HG03442 (cell line): Measurements from ENCODE around the gene TMEM167B.
"Not testable (repeated sequence)": the region's sequence is repeated elsewhere in the genome, so short reads cannot be mapped to it uniquely, and the experiment has no call there.

ENCODE experiments used
- ATAC-seq: cut with Tn5 transposase; IDR thresholded peaks from one replicate; pipeline ENCODE4 v1.9.1; 2021; ENCODE audit warnings: mild to moderate bottlenecking, moderate library complexity; ENCODE audit not compliant: unreplicated experiment

Gene TMEM167B

DNA sequence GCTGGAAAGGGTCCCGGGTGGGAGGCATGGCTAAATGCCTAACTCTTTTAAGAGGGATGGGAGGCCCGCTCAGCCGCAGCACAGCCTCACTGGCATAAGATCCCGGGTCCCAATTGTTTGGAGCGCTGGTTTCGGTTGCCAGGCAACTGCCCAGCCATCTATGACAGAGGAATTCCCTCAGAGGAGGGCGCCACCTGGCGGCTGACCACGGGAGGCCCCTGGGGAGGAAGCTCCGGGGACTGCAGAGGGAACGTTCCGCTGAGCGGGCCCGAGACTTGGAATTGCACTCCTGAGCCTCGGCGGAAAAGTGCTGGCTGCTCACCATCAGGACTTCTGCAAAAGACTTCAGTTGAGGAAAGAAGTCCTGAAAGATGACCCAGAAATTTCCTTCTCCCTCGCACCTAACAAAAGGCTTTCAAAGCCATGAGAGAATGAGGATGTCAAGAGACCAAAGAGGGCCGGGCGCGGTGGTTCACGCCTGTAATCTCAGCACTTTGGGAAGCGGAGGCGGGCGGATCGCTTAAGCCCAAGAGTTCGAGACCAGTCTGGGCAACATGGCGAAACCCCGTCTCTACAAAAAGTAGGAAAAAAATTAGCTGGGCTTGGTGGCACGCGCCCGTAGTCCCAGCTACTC lies 22.2 kb downstream of the TMEM167B start:
- peak; percentile 59 for ATAC-seq

- ATAC-seq = peak; percentile 52
Observed at GRCh38 chr1:109113590-109114341, 23.2 kb downstream of the TMEM167B start, which contains the start of gene ELAPOR1. TSS of gene ELAPOR1 (plus strand) at chr1:109114115. CDS start at chr1:109114184, 69 bp downstream.

GRCh38 chr1:109114342-109114674 lies 23.7 kb downstream of the TMEM167B start:
- no peak for ATAC-seq

- ATAC-seq = no peak
Observed at GRCh38 chr1:109115685-109116084, 25.1 kb downstream of the TMEM167B start.

GRCh38 chr1:109116286-109116685 lies 25.7 kb downstream of the TMEM167B start:
- ATAC-seq = no peak

DNA sequence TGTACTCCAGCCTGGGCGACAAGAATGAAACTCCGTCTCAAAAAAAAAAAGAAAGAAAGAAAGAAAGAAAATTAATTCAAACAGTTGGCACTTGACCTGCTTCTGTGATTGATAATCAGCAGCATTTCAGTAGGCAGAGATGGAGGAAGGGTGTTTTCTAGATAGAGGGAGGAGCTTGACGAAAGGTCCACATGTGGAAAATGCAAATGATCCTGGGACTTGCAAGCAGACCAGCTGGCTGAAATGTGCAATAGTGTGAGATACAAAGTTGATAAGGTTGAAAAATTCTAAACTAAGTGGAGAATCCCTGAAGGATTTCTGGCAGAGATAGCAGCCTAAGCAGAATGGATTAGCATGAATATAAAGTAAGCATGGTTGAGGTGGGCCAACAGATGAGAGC lies 27.5 kb downstream of the TMEM167B start:
- ATAC-seq = no peak

- no peak for ATAC-seq
Observed at GRCh38 chr1:109120356-109120755, 29.8 kb downstream of the TMEM167B start.

DNA sequence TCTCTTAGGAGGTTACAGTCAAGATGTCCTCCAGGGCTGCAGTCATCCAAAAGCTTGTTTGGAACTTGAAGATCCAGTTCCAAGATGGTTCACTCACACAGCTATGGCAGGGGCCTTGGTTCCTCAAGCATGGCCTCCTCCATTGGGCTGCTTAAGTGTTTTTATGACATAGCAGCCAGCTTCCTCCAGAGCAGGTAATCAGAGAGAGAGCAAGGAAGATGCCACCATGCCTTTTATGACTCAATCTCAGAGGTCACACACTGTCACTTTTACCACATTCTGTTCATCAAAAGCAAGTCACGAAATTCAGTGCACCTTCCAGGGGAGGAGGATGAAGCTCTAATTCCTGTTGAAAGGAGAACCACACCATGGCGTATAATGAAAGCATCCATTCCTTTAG lies 40.5 kb downstream of the TMEM167B start:
- no peak for ATAC-seq

- ATAC-seq = no peak
Observed at GRCh38 chr1:109131800-109132199, 41.2 kb downstream of the TMEM167B start.

- no peak for ATAC-seq
Observed at GRCh38 chr1:109133002-109133706, 42.6 kb downstream of the TMEM167B start.

- no peak for ATAC-seq
Observed at GRCh38 chr1:109133815-109134214, 43.3 kb downstream of the TMEM167B start.

- no peak for ATAC-seq
Observed at GRCh38 chr1:109134423-109134822, 43.9 kb downstream of the TMEM167B start.

DNA sequence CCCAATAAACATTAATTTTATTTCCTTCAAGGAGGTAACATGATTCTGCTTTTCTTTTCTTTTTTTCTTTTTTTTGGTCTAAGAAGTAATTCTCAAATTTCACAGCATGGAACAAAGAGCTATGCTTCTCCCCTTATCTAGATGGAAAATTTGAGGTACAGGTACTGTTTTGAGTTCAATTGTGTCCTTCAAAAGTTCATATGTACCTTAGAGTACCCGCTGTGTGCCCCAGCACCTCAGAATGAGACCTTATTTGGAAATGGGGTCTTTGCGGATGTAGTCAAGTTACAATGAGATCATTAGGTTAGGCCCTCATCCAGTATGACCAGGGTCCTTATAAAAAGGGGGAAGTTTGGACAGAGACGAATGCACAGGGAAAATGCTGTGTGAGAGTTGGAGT lies 45.4 kb downstream of the TMEM167B start:
- no peak for ATAC-seq

DNA sequence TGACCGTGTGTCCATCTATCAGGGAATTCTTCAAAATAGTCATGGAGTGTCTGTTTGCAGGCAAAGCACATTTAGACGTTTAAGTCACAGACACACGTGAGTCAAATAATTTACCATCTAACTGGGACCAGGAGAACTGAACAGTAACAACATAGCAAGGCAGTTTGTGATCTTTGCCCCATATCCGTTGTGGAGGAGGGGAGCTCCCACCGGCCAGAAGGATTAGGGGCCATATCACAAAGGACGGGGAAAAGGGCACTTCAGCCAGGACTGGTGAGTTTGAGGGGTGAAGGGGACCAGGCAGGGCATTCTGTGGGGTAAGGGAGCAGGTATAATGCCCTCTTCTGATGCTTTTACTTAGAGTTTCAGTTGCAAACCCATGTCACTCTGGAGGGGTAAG lies 46.2 kb downstream of the TMEM167B start:
- no peak for ATAC-seq

- no peak for ATAC-seq
Observed at GRCh38 chr1:109137958-109138357, 47.4 kb downstream of the TMEM167B start.

- ATAC-seq = no peak
Observed at GRCh38 chr1:109138358-109138757, 47.8 kb downstream of the TMEM167B start.

GRCh38 chr1:109140392-109140791 lies 49.8 kb downstream of the TMEM167B start:
- ATAC-seq = no peak

GRCh38 chr1:109142260-109142659 lies 51.7 kb downstream of the TMEM167B start:
- ATAC-seq = no peak

DNA sequence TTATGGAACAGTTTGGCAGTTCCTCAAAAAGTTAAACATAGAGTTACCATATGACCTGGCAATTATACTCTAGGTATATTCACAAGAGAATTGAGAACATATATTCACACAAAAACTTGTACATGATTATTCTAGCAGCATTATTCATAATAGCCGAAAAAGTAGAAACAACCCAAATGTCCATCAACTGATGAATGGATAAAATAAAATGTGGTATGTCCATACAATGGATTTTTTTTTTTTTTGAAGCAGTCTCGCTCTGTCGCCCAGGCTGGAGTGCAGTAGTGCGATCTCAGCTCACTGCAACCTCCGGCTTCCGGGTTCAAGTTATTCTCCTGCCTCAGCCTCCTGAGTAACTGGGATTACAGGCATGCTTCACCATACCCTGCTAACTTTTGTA lies 52.2 kb downstream of the TMEM167B start:
- not testable (repeated sequence) for ATAC-seq
